CD14-positive monocyte (primary cell): ENCODE data around the gene EBF3. TPM values are rescaled to one million over a fixed set of nuclear protein-coding genes. Genes with fewer than 3 reads are reported as not detected.

Source experiments
- DNase-seq, 3 donors: peaks; one replicate each; pipeline ENCODE4 v3.0.0-alpha.2; 2011 to 2022
- H2AFZ ChIP-seq: 2 replicates; pipeline ENCODE4 v1.6.0; 2012; ENCODE audit warnings: mild to moderate bottlenecking, low read depth, low read length, inconsistent platforms; ENCODE audit not compliant: insufficient read depth, poor library complexity, severe bottlenecking
- H3K27ac ChIP-seq, 2 donors: 1 replicate in 1 of 2; 2 replicates in 1 of 2; pipeline ENCODE4 v1.5.1; 2012 to 2013; ENCODE audit warnings: low read length in 2 of 2, control low read depth in 1 of 2, inconsistent platforms in 1 of 2, low read depth in 1 of 2, mild to moderate bottlenecking in 1 of 2
- H3K27me3 ChIP-seq, 2 donors: one replicate each; pipeline versions ENCODE4 v1.6.0 to v1.6.1; 2011 to 2013; ENCODE audit warnings: low read length in 2 of 2; ENCODE audit not compliant: control insufficient read depth in 2 of 2, insufficient read depth in 2 of 2
- H3K36me3 ChIP-seq, 2 donors: replicated peaks in 1 of 2; 1 replicate in 1 of 2; 2 replicates in 1 of 2; pipeline versions ENCODE4 v1.5.1 to v1.6.1; 2012 to 2013; ENCODE audit warnings: low read length in 2 of 2, control low read depth in 1 of 2, inconsistent platforms in 1 of 2, mild to moderate bottlenecking in 1 of 2; ENCODE audit not compliant: insufficient read depth in 2 of 2, control insufficient read depth in 1 of 2
- H3K4me1 ChIP-seq, 2 donors: 1 replicate in 1 of 2; 2 replicates in 1 of 2; pipeline versions ENCODE4 v1.5.1 to v1.6.1; 2012 to 2013; ENCODE audit warnings: low read length in 2 of 2, control low read depth in 1 of 2, inconsistent platforms in 1 of 2, mild to moderate bottlenecking in 1 of 2, moderate library complexity in 1 of 2; ENCODE audit not compliant: insufficient read depth in 2 of 2, control insufficient read depth in 1 of 2
- H3K4me2 ChIP-seq: replicated peaks from 2 replicates; pipeline ENCODE3; 2012; ENCODE audit warnings: low read length, moderate library complexity, mild to moderate bottlenecking; ENCODE audit not compliant: poor library complexity, severe bottlenecking; ENCODE audit errors: extremely low read depth
- H3K4me3 ChIP-seq, 3 experiments: fragments of 200-600 bp in 1 of 3; sonication (generic) in 1 of 3; replicated peaks in 1 of 3; 1 replicate in 2 of 3; 2 replicates in 1 of 3; pipeline ENCODE4 v1.5.1; 2011 to 2013; ENCODE audit warnings: low read length in 3 of 3, mild to moderate bottlenecking in 3 of 3, control low read depth in 2 of 3, low read depth in 2 of 3, inconsistent platforms in 1 of 3, moderate library complexity in 1 of 3
- H3K79me2 ChIP-seq: 2 replicates; pipeline ENCODE4 v1.6.0; 2012; ENCODE audit warnings: mild to moderate bottlenecking, control low read depth, inconsistent platforms, low read length, moderate library complexity; ENCODE audit not compliant: insufficient read depth
- H3K9ac ChIP-seq: 2 replicates; pipeline ENCODE4 v1.6.0; 2017; ENCODE audit warnings: low read length, mild to moderate bottlenecking; ENCODE audit not compliant: insufficient read depth, poor library complexity, severe bottlenecking
- H3K9me3 ChIP-seq, 2 donors: replicated peaks in 1 of 2; 1 replicate in 1 of 2; 2 replicates in 1 of 2; pipeline versions ENCODE4 v1.5.1 to v1.6.1; 2012 to 2013; ENCODE audit warnings: low read length in 2 of 2, control low read depth in 1 of 2; ENCODE audit not compliant: control insufficient read depth in 1 of 2, insufficient read depth in 1 of 2
- H4K20me1 ChIP-seq: 2 replicates; pipeline ENCODE4 v1.6.0; 2012; ENCODE audit warnings: mild to moderate bottlenecking, low read length, control low read depth, moderate library complexity; ENCODE audit not compliant: insufficient read depth
- H3K27ac Mint-ChIP-seq, 7 donors: one replicate each; pipeline ENCODE4 v1.8.0; 2020; ENCODE audit warnings: mild to moderate bottlenecking in 7 of 7, mixed read lengths in 7 of 7, moderate library complexity in 6 of 7, inconsistent platforms in 2 of 7
- H3K27me3 Mint-ChIP-seq, 3 donors: one replicate each; pipeline ENCODE4 v1.8.0; 2021 to 2022; ENCODE audit warnings: low read depth in 3 of 3, mild to moderate bottlenecking in 3 of 3, mixed read lengths in 3 of 3, moderate library complexity in 3 of 3, inconsistent platforms in 1 of 3
- H3K36me3 Mint-ChIP-seq, 2 donors: one replicate each; pipeline ENCODE4 v1.8.0; 2020; ENCODE audit warnings: mixed read lengths in 2 of 2, inconsistent platforms in 1 of 2, mild to moderate bottlenecking in 1 of 2
- H3K4me1 Mint-ChIP-seq: one replicate; pipeline ENCODE4 v1.8.0; 2020; ENCODE audit warnings: mild to moderate bottlenecking, mixed read lengths
- H3K4me3 Mint-ChIP-seq, 2 donors: one replicate each; pipeline ENCODE4 v1.8.0; 2020; ENCODE audit warnings: mild to moderate bottlenecking in 2 of 2, mixed read lengths in 2 of 2, moderate library complexity in 1 of 2
- H3K9me3 Mint-ChIP-seq, 7 donors: one replicate each; pipeline ENCODE4 v1.8.0; 2020 to 2022; ENCODE audit warnings: mixed read lengths in 7 of 7, mild to moderate bottlenecking in 6 of 7, moderate library complexity in 6 of 7, inconsistent platforms in 2 of 7
- WGBS: methylation state at CpG from one replicate; pipeline ENCODE4 v1.1.5; 2013; ENCODE audit warnings: missing lambda C conversion rate; ENCODE audit not compliant: insufficient coverage; 5-methylcytosine and 5-hydroxymethylcytosine counted together
- intact Hi-C, 2 donors: fragments of 100-400 bp; cut with micrococcal nuclease; formaldehyde crosslinking; loops; one replicate each; pipeline versions ENCODE4 v1.15.0 to v1.15.1; 2023
- polyA plus RNA-seq, 3 donors: library from polyadenylated mRNA; depleted of rRNA in 1 of 3; unstranded in 2 of 3; stranded (reverse) in 1 of 3; fragments of 300-500 nt in 2 of 3; fragments of >200 nt in 1 of 3; fragmentation: Illumina TruSeq in 2 of 3; gene quantifications; 1 replicate in 2 of 3; 2 replicates in 1 of 3; pipeline ENCODE4 v1.2.3, GENCODE V29; 2012 to 2021
- TF ChIP-seq, protein P1 (sequence below): fragments of 200-600 bp; IDR thresholded peaks from one replicate; pipeline ENCODE4 v1.8.0; 2022; ENCODE audit warnings: antibody characterized with exemption, mild to moderate bottlenecking

Gene EBF3
- polyA plus RNA-seq, 3 donors = not detected

DNA sequence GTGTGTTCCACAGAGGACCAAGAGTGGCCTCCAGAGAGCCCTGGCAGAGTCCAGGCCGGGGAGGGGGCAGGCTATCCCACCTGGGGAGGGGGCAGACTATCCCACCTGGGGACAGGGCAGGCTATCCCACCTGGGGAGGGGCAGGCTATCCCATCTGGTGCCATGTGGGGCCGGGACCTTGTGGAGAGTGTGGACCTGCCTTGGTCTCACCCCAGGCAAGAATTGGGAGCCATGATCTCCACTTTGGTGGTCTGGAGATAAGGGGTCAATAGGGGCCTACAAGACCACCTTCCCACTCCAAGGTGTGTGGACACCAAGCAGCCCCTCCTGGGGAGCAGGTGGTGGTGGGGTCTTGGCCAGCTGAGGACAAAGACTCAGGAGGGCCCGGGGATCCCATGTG is 138.2 kb downstream of the EBF3 start:
- no peak for DNase-seq
- intact Hi-C loops = no loop called here

DNA sequence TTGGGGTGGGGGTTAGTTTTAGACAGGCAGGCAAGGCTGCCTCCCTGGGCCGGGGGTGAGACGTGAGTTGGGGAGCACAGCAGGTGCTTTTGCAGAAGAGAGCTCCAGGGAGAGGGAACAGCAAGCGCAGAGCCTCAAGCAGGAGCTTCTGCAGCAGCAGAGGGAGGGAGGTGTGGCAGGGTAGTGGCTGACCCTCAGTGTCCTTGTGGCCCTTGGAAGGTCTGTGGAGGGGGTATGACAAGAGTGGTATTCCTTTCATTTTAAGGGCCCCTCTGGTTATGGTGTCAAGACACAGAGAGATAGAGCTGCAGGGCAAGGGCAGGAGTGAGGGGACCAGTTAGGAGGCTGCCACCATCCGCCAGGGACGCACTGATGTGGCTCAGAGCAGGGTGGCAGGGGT is 138.9 kb downstream of the EBF3 start:
- no peak overlapping the region for H3K27ac Mint-ChIP-seq
- intact Hi-C loops = no loop called here
- no peaks in the 10 kb centered on the region for H3K4me1 ChIP-seq

More for the DNA sequence above, 138.2 kb downstream of the EBF3 start:
- Mint-ChIP-seq H3K27ac (no peak overlapping the region), H3K27me3 (peaks cover 0 to 6% (median 0%) of the 10 kb centered on the region in 3 donors), H3K36me3 (no peaks in the 10 kb centered on the region), H3K4me1 (peaks cover 2% of the 10 kb centered on the region), H3K9me3 (peaks cover 0 to 3% (median 0%) of the 10 kb centered on the region in 7 donors), H3K4me3 (no peak overlapping the region)
- 91% methylated on average over 1 of the region's 3 CpGs for WGBS
- Histone ChIP-seq H3K9me3 (no peaks in the 10 kb centered on the region), H3K79me2 (no peaks in the 10 kb centered on the region), H3K27me3 (no peaks in the 10 kb centered on the region), H2AFZ (no peak overlapping the region), H3K27ac (no peak overlapping the region), H3K9ac (no peak overlapping the region), H3K4me1 (no peaks in the 10 kb centered on the region), H3K4me3 (no peak overlapping the region), H3K4me2 (no peak overlapping the region), H3K36me3 (no peaks in the 10 kb centered on the region), H4K20me1 (no peaks in the 10 kb centered on the region)
- TF ChIP-seq, protein P1, sequence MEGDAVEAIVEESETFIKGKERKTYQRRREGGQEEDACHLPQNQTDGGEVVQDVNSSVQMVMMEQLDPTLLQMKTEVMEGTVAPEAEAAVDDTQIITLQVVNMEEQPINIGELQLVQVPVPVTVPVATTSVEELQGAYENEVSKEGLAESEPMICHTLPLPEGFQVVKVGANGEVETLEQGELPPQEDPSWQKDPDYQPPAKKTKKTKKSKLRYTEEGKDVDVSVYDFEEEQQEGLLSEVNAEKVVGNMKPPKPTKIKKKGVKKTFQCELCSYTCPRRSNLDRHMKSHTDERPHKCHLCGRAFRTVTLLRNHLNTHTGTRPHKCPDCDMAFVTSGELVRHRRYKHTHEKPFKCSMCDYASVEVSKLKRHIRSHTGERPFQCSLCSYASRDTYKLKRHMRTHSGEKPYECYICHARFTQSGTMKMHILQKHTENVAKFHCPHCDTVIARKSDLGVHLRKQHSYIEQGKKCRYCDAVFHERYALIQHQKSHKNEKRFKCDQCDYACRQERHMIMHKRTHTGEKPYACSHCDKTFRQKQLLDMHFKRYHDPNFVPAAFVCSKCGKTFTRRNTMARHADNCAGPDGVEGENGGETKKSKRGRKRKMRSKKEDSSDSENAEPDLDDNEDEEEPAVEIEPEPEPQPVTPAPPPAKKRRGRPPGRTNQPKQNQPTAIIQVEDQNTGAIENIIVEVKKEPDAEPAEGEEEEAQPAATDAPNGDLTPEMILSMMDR = no peak

More for the DNA sequence above, 138.9 kb downstream of the EBF3 start:
- Histone ChIP-seq H4K20me1 (no peaks in the 10 kb centered on the region), H3K27ac (no peak overlapping the region), H3K9ac (no peak overlapping the region), H3K36me3 (no peaks in the 10 kb centered on the region), H3K4me3 (no peak overlapping the region), H3K27me3 (no peaks in the 10 kb centered on the region), H3K4me2 (no peak overlapping the region), H2AFZ (no peak overlapping the region), H3K79me2 (no peaks in the 10 kb centered on the region), H3K9me3 (no peaks in the 10 kb centered on the region)
- WGBS = 95% methylated on average over 5 of the region's 5 CpGs
- no peak for DNase-seq
- H3K36me3 Mint-ChIP-seq = no peaks in the 10 kb centered on the region
- H3K4me3 Mint-ChIP-seq = no peak overlapping the region
- H3K9me3 Mint-ChIP-seq = peaks cover 0 to 6% (median 0%) of the 10 kb centered on the region in 7 donors
- H3K27me3 Mint-ChIP-seq = peaks cover 0 to 6% (median 0%) of the 10 kb centered on the region in 3 donors
- TF ChIP-seq, protein P1 = no peak
- H3K4me1 Mint-ChIP-seq = peaks cover 2% of the 10 kb centered on the region
